ENCODE data around the gene TRAF3IP3. TPM values are rescaled to one million over a fixed set of nuclear protein-coding genes. Genes with fewer than 3 reads are reported as not detected.

The TRAF3IP3 gene
- total and polyA plus RNA-seq, 2 of the 13 experiments (the other 11 are each of a cell fraction or from before 2014, with no cell fraction given) = not detected

GRCh38 chr1:209827384-209828262 is 71.8 kb downstream of the TRAF3IP3 start, which contains the start of gene UTP25 (continued):
- TF ChIP-seq ZNF570 (CRISPR knock-in tag; IDR thresholded peaks at IDR 0.05; ENCODE audit: borderline replicate concordance) (no peak), ARNTL (CRISPR knock-in tag; IDR thresholded peaks at IDR 0.05) (peak; percentile 70)
- TF ChIP-seq, protein P1, sequence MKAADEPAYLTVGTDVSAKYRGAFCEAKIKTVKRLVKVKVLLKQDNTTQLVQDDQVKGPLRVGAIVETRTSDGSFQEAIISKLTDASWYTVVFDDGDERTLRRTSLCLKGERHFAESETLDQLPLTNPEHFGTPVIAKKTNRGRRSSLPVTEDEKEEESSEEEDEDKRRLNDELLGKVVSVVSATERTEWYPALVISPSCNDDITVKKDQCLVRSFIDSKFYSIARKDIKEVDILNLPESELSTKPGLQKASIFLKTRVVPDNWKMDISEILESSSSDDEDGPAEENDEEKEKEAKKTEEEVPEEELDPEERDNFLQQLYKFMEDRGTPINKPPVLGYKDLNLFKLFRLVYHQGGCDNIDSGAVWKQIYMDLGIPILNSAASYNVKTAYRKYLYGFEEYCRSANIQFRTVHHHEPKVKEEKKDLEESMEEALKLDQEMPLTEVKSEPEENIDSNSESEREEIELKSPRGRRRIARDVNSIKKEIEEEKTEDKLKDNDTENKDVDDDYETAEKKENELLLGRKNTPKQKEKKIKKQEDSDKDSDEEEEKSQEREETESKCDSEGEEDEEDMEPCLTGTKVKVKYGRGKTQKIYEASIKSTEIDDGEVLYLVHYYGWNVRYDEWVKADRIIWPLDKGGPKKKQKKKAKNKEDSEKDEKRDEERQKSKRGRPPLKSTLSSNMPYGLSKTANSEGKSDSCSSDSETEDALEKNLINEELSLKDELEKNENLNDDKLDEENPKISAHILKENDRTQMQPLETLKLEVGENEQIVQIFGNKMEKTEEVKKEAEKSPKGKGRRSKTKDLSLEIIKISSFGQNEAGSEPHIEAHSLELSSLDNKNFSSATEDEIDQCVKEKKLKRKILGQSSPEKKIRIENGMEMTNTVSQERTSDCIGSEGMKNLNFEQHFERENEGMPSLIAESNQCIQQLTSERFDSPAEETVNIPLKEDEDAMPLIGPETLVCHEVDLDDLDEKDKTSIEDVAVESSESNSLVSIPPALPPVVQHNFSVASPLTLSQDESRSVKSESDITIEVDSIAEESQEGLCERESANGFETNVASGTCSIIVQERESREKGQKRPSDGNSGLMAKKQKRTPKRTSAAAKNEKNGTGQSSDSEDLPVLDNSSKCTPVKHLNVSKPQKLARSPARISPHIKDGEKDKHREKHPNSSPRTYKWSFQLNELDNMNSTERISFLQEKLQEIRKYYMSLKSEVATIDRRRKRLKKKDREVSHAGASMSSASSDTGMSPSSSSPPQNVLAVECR (CRISPR knock-in tag; IDR thresholded peaks at IDR 0.05; ENCODE audit: borderline replicate concordance) = peak; percentile 99

DNA sequence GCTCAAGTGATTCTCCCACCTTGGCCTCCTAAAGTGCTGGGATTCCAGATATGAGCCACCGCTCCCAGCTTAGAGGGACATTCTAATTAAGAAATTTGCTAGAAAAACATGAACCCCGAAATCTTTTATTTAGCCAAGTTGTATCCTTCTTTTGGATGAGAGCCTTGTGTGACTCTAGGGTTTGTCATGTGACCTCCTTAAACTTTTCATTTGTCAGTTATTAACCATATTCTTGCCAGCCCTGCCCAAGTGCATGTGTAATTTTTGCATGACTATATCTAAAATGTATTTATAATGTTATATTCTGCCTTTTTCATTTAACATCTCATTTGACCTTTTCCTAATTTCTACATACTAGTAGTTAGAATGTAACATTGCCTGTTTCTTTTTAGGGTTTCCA is 73.9 kb downstream of the TRAF3IP3 start:
- ChIA-PET POLR2A (no interaction called here), CTCF (ENCODE audit: low intra/inter-chr PET ratio, low total read pairs) (no interaction called here)
- Histone ChIP-seq H2AFZ (ENCODE audit: low read length) (no peak overlapping the region), H4K20me1 (ENCODE audit: insufficient read depth, low read length) (no peaks in the 10 kb centered on the region), H3K4me1 (ENCODE audit: insufficient read depth, low read length) (peaks cover 30% of the 10 kb centered on the region), H3K4me3 (replicated peaks in 1 of 3; ENCODE audit: insufficient read depth in 1 of 3, low read depth in 2 of 3, low read length in 3 of 3) (no peak overlapping the region), H3K79me2 (ENCODE audit: insufficient read depth, low read length) (peaks cover 6% of the 10 kb centered on the region), H3K36me3 (replicated peaks in 1 of 2; ENCODE audit: control insufficient read depth in 1 of 2, insufficient read depth in 2 of 2, low read length in 2 of 2) (peaks cover 4 to 39% of the 10 kb centered on the region in 2 experiments), H3K27ac (ENCODE audit: extremely low read length, insufficient read depth, low read length) (no peak overlapping the region), H3K4me2 (ENCODE audit: low read depth, low read length) (peak overlapping the region; percentile 58; the same call in 1 of the 2 replicates), H3K27me3 (ENCODE audit: control insufficient read depth in 1 of 2, insufficient read depth in 2 of 2, low read length in 2 of 2) (no peaks in the 10 kb centered on the region; a peak in 1 of 5 replicates), H3K9ac (ENCODE audit: insufficient read depth, low read depth, low read length) (no peak overlapping the region), H3K9me3 (ENCODE audit: low read length) (no peaks in the 10 kb centered on the region)
- no peak for DNase-seq (ENCODE audit: low spot score)
- no TSS peak for BruUV-seq (replicated peaks)
- TF ChIP-seq NFRKB (IDR thresholded peaks at IDR 0.05) = no peak
- TF ChIP-seq, protein P2, sequence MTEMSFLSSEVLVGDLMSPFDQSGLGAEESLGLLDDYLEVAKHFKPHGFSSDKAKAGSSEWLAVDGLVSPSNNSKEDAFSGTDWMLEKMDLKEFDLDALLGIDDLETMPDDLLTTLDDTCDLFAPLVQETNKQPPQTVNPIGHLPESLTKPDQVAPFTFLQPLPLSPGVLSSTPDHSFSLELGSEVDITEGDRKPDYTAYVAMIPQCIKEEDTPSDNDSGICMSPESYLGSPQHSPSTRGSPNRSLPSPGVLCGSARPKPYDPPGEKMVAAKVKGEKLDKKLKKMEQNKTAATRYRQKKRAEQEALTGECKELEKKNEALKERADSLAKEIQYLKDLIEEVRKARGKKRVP (CRISPR knock-in tag; IDR thresholded peaks at IDR 0.05) = no peak
- TF ChIP-seq, protein P3, sequence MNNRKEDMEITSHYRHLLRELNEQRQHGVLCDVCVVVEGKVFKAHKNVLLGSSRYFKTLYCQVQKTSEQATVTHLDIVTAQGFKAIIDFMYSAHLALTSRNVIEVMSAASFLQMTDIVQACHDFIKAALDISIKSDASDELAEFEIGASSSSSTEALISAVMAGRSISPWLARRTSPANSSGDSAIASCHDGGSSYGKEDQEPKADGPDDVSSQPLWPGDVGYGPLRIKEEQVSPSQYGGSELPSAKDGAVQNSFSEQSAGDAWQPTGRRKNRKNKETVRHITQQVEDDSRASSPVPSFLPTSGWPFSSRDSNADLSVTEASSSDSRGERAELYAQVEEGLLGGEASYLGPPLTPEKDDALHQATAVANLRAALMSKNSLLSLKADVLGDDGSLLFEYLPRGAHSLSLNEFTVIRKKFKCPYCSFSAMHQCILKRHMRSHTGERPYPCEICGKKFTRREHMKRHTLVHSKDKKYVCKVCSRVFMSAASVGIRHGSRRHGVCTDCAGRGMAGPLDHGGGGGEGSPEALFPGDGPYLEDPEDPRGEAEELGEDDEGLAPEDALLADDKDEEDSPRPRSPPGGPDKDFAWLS (CRISPR knock-in tag; IDR thresholded peaks at IDR 0.05; ENCODE audit: borderline replicate concordance) = no peak
- intact Hi-C loops (cut with micrococcal nuclease; ENCODE audit: unreplicated experiment) (no loop called here), in situ Hi-C loops (cut with HindIII; ENCODE audit: extremely low pct_ligation_motif_present, low pct_unique_long_range_greater_than_20kb) (no loop called here)
- ATAC-seq = no peak
- 100% methylated on average over 2 of the region's 2 CpGs for WGBS (ENCODE audit: low lambda C conversion rate)
- FAIRE-seq = no peak

All from HepG2 (cell line).